ELR (cell line): ENCODE measurements around the gene DLG1.
"Not testable (repeated sequence)": the region's sequence is repeated elsewhere in the genome, so short reads cannot be mapped to it uniquely, and the experiment has no call there.

Source experiments
- DNase-seq: peaks from one replicate; pipeline ENCODE4 v3.0.0-alpha.2; 2015; ENCODE audit warnings: low read depth

The DLG1 gene

GRCh38 chr3:197244751-197245150, 53.7 kb downstream of the DLG1 start:
- no peak for DNase-seq

DNA sequence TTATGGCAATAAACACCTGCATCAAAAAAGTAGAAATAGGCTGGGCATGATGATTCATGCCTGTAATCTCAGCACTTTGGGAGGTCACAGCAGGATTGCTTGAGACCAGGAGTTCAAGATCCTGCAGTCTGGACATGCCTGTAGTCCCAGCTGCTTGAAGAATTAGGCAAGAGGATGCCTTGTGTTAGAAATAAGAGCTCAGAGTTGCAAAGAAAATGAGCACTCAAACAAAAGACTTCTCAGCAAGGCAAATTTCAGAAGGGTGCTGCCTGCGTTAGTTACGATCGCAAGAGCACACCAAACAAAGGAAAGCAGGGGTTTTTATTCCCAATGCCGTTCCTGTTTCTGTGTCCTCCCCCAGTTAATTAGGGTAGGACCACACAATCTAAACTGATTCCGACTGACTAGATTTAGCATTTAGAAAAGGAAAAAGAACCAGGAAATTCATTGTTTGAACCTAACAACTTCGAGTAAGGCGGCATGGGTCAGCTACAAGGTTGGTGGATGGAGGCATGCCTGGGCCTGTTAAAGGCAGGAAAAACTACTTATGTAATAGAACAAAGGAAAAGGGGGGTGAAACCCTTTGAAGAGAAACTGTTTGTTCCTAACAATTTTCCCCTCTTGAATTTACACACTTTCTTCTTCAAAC, 55.5 kb downstream of the DLG1 start:
- no peak for DNase-seq

GRCh38 chr3:197241173-197241572, 57.2 kb downstream of the DLG1 start:
- DNase-seq: no peak

- DNase-seq: no peak
These were observed 58.6 kb downstream of the DLG1 start for GRCh38 chr3:197239857-197240256.

DNA sequence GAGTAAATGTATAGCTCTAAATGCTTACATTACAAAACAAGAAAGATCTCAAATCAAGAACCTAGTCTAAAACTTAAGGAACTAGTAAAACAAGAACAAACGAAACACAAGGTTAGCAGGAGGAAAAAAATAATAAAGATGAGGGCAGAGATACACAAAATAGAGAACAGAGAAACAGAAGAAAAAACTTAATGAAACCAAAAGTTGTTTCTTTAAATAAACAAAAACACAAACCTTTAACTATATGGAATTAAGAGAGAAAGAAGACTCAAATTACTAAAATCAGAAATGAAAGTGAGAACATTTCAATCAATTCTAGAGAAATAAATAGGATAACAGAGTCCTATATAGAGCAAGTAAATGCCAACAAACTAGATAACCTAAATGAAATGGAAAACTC, 59.6 kb downstream of the DLG1 start:
- no peak for DNase-seq

DNA sequence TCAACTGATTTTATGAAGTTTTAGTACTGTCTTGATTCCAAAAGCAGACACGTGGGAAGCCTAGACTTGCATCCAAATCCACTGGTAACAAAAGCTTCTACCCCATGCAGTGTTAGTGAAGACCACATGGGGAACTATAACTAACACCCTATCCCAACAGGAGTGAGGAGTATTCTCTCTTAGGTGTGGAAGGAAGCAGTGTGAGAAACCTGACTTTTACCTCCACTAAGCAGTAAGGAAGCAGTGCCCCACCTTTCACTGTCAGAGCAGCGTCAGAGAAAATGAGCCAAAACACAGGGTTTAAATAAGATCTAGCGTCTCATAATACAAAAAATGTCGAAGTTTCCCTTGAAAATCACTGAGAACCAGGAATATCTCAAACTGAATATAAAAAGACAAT, 60.5 kb downstream of the DLG1 start:
- DNase-seq: no peak

GRCh38 chr3:197236362-197236761, 62.0 kb downstream of the DLG1 start:
- no peak for DNase-seq

DNA sequence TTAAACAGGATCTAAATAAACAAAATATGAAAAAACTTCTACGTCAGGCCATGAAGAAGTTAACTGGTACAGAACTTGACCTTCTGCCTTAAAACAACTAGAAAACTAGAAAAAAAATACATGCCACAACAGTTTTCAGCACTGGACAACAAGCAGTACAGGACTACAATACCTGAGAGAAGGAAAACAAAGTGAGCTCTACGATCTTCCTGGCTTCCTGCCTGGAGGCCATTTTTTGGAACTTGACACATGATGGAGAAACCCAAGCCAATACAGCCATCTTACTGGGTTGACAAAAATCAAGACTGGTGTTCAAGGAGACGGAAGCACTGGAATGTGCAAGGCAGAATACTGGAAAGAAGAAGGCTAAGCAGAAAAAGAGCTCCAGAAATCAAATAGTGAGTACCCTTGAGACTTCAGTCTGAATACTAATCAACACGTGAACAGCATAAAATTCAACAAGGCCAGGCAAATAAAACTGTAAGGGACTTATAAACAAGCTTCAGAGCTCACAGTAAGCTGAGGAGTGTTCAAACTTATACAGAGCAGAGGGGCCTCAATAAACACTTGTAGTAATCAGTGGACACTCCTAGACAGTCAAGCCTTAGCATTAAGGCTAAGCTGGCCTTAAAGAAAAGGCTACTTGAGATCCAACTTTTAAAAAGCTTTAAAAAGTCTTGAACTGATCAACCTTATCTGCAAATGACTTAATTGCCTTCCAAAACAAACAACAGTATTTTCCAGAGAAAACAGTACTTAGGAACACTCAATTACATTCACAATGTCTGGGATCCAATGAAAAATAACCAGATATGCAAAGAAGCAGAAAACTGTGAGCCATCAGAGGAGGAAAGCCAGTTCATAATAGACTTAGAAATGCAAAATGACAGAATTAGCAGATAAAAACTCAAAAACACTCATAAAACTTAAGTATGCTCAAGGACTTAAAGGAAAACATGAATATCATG, 63.2 kb downstream of the DLG1 start:
- DNase-seq: no peak

DNA sequence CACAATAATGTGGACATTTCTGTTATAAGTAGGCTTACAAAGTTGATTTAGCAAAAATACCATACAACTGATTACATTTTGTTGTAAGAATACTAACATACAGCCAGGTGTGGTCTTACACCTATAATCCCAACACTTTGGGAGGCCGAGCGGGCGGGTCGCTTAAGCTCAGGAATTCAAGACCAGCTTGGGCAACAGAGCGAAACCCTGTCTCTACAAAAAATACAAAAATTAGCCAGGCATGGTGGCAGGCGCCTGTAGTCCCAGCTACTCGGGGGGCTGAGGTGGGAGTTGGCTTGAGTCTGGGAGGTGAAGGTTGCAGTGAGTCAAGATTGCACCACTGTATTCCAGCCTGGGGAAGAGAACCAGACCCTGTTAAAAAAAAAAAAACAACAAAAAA, 67.1 kb downstream of the DLG1 start:
- DNase-seq: no peak

DNA sequence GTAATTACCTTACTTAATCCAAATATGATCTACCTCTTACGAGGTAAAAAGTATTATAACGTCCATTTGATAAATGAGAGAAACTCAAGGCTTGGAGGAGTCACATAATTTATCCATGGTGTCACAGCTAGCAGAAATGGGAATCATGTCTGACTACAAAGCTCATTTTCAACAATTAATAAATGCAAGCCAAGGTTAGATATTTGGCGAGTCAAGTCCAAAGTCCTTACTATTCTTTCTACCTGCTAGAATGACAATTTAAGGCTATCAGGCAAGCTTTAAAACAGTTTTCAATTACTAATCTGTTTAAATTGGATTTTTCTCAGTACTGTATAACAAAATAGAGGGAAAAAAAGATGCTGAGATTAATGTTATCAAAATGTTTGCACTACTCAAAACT, 68.6 kb downstream of the DLG1 start:
- no peak for DNase-seq

GRCh38 chr3:197229178-197229577, 69.2 kb downstream of the DLG1 start:
- DNase-seq: no peak

GRCh38 chr3:197227780-197228574, 70.4 kb downstream of the DLG1 start:
- no peak for DNase-seq

DNA sequence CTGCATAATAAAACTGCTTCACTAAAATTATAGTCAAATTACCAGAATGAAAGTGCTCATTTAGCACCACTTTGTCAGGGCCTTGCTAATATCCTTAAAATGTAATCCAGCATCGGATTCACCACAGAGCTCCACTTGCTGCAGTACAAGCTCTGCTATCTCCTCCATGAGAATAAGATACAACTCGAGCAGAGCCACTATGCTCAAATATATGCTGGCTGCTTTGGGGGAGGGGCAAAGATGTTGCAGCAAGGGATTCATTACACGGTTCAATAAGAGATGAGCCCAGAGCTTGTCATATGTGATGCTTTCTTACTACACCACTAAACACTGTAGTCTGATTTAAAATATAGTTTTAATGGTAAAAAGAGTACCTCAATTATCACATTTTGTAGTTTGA, 72.2 kb downstream of the DLG1 start:
- DNase-seq: no peak

GRCh38 chr3:197225579-197225978, 72.8 kb downstream of the DLG1 start:
- DNase-seq: no peak

GRCh38 chr3:197224034-197224444, 74.4 kb downstream of the DLG1 start:
- peak; percentile 76 for DNase-seq

DNA sequence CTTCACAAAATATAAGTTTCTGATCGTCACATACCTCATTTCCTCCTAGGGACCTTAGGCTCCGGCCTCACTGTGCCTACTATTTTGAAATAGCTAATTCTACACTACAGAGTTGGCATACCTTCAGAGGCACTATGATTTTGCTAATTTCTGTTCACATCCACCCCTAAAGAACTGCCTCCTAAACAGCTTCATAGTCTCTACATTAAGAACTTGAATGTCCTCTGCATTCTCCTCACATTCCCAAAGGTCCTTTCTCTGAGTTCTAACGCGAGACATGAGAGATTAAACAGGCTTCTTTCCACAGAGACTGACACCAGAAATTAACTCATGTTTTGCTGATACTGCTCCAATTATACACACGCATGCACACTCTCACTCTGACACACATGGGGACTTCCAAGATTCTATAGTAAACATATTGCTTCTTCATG, 75.5 kb downstream of the DLG1 start:
- DNase-seq: no peak

- DNase-seq: no peak
These were observed 78.8 kb downstream of the DLG1 start for GRCh38 chr3:197219619-197220018.

DNA sequence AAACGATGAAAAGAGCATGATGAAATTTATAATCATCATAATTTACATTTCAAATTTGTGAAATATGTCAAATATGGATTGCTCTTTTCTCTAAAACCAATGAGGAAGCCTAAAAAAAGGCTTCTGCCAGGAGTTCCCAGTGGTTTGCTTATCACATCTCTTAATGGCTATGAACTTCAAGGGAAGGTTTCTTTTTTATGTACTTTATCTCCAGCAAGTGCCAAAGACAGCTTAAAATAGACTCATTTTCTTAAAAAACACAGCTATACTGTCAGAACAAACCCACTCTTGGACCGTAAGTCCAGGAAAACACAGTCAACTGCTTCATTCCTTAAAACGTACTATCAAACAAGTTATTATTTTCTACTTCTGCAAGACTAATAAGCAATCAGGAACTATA, 80.2 kb downstream of the DLG1 start:
- DNase-seq: no peak

GRCh38 chr3:197216914-197217313, 81.5 kb downstream of the DLG1 start:
- peak; percentile 79 for DNase-seq

- DNase-seq: peak; percentile 76
These were observed 82.1 kb downstream of the DLG1 start for GRCh38 chr3:197216169-197216860.

- no peak for DNase-seq
These were observed 86.1 kb downstream of the DLG1 start for GRCh38 chr3:197212290-197212689.

GRCh38 chr3:197211698-197212097, 86.7 kb downstream of the DLG1 start:
- not testable (repeated sequence) for DNase-seq
